ENCODE measurements around the gene SH3RF3. TPM values are rescaled to one million over a fixed set of nuclear protein-coding genes. Genes with fewer than 3 reads are reported as not detected.
"Not testable (repeated sequence)": the region's sequence is repeated elsewhere in the genome, so short reads cannot be mapped to it uniquely, and the experiment has no call there.

Gene SH3RF3
- polyA plus RNA-seq (ENCODE audit: insufficient read length in 12 of 12) = 1 to 10 TPM in 11 of 12 donors, not detected in 1; 3.3 to 7.5 (median 4.7) TPM
- long read RNA-seq, donor 1 = 0 reads
- long read RNA-seq, donor 2 = 0 reads
- long read RNA-seq, donor 3 = 0 reads
- long read RNA-seq, donor 4 = 0 reads
- long read RNA-seq, donor 5 = 0 reads
- long read RNA-seq, donor 6 = 0 reads
- long read RNA-seq, donor 7 = 0 reads
- long read RNA-seq, donor 8 = 0 reads
- long read RNA-seq, donor 9, full-length matches to known transcripts = 1 of 1 reads
- long read RNA-seq, donor 9, partial matches to known transcripts = 0 of 1 reads
- long read RNA-seq, donor 9, other reads (novel, unspliced or antisense) = 0 of 1 reads
- long read RNA-seq, donor 10 = 0 reads
- long read RNA-seq, donor 11 = 0 reads

DNA sequence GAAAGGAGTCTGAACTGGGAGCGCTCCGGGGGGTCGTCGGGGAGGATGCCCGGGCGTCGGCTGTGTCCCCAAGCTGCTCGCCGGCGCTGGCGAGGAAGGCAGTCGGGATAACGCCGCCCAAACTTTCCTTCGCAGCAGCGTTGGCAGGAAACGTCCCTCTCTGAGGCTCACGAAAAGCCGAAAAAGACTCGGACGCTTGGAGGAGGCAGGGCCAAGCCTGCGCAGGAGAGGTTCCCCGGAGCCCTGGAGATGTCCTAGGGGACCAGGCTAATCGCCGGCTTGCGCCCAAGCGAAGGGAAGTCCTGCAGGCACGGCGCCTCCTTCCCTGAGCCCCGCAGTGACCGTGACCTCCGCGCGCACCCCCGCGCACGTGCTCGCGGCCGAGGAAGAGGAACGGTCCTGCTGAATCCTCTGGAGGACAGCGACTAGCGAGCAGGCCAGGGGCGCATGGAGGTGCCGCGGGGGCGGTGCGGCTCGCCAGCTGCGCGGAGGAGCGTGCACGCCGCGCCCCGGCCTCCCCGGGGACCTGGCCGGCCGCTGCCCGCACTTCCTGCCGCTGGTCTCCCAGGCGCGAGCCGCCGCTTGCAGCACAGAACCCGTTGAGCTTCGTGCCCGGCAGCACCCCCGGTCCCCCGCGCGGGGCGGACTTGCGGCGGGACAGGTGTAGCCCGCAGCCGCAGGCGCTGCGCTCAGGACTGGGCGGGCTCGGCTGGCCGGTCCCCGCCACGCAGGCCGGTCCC, at the start of gene SH3RF3:
Gene SH3RF3, plus strand, starts transcription at position 590 of the 740 bp plus-strand sequence.
- DNase-seq = peak; percentile 39

GRCh38 chr2:109079590-109079989, 49.4 kb upstream of the SH3RF3 start:
- no peak for DNase-seq

- no peak for DNase-seq
Measured at GRCh38 chr2:109080109-109080508, 48.9 kb upstream of the SH3RF3 start.

- no peak for DNase-seq
Measured at GRCh38 chr2:109080757-109081156, 48.2 kb upstream of the SH3RF3 start.

- DNase-seq = no peak
Measured at GRCh38 chr2:109081374-109081773, 47.6 kb upstream of the SH3RF3 start.

- DNase-seq = no peak
Measured at GRCh38 chr2:109083771-109084170, 45.2 kb upstream of the SH3RF3 start.

DNA sequence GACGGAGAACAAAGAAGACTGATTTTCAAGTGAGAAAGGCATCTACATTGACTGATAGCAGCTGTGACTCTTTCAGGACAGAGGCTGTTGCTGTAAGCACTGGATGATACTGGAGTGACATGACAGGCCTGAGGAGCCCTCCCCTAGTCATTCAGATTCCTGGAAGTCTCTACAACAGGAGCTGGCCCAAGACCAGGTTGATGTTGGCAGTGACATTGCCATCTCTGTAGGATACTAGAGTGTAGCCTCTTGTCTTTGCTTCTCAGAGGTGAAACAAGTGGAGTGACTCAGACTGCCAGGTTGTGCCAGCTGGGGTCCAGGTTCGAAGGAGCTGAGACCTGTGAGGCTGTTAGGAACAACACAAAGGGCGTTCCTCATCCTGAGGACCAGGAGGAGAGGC, 44.7 kb upstream of the SH3RF3 start:
- no peak for DNase-seq

GRCh38 chr2:109085912-109086742, 42.9 kb upstream of the SH3RF3 start:
- no peak for DNase-seq

GRCh38 chr2:109086743-109087020, 42.3 kb upstream of the SH3RF3 start:
- DNase-seq = no peak

GRCh38 chr2:109087055-109087663, 41.8 kb upstream of the SH3RF3 start:
- no peak for DNase-seq

DNA sequence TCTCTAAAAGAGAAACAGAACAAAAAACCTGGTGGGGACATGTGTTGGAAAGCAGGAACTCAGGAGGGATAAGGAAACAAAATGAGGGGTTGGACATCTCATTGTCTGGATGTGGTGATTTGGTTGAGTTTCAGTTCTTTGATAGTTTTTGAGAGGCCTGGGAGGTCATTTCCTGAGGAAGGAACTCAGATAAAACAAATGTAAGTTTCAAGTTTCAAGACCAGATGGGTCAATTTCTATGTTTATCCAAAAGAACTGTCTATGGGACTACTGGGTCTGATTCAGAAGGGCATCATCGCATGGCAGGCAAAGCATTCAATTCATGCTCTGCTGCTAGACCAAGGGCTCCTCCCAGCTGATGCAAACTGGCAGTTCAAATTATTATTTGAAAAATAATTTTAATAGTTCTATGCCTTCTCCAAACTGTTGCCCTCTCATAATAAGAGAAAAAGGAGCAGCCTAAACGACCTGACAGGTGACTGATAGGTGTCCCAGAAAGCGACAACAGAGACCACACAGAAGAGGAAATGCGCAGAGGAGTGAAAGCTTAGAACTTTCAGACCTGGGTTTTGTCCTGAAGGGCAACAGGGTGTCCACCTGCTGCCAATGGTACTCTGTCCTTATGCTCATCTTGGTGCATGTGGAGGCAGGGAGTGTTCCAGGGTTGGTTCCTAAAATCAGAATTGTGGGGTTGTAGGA, 39.3 kb upstream of the SH3RF3 start:
- no peak for DNase-seq

GRCh38 chr2:109091526-109091925, 37.5 kb upstream of the SH3RF3 start:
- DNase-seq = no peak

DNA sequence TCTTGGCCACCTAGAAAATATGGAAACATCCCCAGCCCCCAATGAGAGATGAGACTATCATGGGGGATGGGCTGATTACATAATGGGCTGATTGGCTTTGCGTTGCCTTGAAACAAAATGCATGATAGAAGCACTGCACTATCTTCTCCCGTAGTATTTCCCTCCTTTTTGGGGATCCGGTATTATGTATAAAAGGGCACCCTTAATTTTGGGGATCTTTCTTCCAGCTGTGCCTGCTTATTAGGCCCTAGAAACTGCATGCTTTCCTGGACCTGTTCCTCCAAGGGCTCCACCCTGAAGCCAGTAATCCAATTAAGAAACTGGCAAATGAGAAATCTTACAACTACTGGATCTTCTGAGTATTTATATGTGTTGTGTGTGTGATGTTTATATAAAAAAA, 34.9 kb upstream of the SH3RF3 start:
- no peak for DNase-seq

GRCh38 chr2:109098251-109098920, 30.6 kb upstream of the SH3RF3 start:
- no peak for DNase-seq

DNA sequence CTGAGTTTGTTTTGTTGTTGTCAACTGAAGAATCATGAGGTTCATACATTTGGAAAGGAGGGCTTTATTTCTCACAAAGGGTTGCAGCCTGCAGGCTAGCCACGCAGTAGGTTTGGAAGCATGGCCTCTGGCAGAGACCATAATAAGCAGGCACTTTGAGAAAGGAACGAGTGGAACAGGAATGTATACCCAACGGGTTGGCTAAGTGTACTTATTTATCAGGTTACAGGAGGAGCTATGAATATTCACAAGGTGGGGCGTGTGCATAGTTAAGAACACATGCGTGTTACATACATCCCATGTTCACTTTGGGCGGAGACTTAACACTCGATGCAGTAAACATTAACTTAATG, 30.1 kb upstream of the SH3RF3 start:
- no peak for DNase-seq

DNA sequence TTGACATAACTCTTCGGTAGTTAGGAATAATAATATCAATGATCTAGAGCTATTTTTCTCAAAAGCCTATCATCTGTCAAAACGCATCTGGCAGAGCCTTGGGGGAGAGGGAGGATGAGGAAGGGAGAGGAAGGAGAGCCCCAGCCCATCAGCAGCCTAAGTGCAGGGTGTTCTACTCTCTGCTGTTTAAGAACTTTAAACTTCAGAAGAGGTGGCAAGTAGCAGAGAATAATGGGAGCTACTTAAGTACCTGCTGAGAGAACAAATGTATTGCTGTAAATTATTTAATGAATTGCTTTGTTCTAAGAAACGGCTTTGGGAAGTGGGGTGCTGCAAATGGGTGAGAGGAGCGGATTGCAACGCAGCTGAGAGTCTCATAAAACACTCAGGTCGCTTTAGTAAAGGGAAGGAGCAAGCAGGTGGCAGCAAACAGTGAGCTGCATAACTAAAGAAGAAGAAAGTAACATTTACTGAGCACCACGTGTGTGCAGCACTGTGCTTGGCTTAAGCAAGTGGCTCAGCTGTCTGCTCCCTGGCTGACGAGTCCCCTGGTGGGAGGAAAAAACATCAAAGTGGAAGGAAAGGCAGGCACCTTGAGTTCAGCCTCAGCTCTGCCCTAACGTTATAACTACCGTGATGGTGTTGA, 26.3 kb upstream of the SH3RF3 start:
- no peak for DNase-seq

DNA sequence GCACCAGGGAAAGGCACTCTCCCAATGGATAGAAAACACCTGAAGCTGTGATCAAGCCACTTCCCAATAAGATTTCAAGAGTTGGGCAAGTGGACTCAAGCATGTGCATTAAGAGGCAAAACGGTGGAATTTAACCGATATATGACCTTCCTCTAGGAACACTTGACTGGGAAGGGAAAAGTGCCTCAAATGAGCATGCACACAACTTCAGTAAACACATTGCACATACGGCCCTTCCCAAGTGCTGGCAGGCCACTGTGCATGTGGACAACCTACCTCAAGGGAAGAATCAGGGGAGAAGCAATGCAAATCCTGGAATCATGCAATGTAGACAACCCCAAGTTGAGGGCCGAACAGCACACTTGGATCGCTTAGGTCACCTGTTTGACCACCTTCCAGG, 23.9 kb upstream of the SH3RF3 start:
- DNase-seq = no peak

DNA sequence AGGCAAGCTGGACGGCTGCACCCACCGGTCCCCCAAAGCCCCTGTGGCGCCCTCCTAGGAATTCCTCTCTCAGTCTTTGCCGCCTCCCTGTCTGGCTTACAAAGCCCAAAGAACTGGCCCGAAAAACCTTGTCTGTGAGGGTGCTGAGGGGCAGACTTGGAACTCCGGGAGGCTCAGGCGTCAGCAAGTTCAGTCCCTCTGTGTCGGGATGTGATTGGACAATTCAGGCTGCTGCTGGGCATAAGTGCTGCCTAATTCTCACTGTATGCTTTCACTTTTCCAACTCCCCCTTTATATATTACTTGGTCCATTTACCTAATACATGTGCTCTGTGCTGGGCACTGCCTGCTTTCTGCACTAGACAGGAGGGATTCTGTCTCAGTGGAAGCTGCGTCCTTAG, 20.3 kb upstream of the SH3RF3 start:
- DNase-seq = no peak

DNA sequence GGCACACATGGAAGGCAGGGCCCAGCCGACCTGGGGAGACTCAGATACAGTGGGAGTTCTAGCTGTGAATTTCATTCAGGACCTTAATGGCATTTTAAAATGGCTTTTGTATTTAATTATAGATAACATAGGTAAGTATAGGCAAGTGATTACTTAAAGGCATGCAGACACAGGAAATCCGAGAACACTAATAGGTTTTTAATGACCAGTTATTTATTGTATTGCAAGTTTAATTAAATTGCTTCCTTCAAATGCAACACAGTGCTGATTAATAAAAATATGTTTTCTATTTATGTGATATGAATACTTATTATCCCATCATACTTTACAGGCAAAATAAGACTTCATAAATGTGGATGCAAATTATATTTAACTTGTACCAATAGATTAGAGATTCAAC, 19.7 kb upstream of the SH3RF3 start:
- DNase-seq = no peak

DNA sequence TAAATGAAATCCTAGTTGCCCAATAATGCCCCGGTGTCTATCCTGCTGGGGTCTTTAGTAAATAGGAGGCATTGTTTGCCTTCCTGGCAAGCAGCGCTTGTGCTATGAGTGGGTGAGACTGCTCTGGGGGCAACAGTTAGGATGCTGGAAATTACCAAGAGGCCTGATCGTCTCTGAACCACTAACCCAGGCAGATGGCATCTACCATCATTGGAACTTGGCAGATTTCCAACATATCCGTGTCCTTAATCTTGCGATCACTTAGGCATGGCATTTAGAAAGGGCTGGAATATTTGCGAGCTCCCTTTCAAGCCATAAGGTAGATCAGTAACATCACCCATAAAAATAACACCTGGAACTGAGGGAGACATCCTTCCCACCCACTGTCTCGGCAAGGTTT, 18.8 kb upstream of the SH3RF3 start:
- DNase-seq = no peak

DNA sequence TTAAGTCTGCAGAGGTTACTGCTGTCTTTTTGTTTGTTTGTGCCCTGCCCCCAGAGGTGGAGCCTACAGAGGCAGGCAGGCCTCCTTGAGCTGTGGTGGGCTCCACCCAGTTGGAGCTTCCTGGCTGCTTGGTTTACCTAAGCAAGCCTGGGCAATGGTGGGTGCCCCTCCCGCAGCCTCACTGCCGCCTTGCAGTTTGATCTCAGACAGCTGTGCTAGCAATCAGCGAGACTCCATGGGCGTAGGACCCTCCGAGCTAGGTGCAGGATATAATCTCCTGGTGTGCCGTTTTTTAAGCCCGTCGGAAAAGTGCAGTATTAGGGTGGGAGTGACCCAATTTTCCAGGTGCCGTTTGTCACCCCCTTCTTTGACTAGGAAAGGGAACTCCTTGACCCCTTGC, 11.8 kb upstream of the SH3RF3 start:
- not testable (repeated sequence) for DNase-seq

Measured in muscle of arm (tissue), 14 donors.